GM19099 (cell line): ENCODE data around the gene ARFGEF3.

Experiments
- POLR2A ChIP-seq: IDR thresholded peaks from 3 replicates; pipeline ENCODE4 v1.6.1; 2011; ENCODE audit warnings: low read depth; ENCODE audit not compliant: insufficient read length; ENCODE audit errors: extremely low read depth

The ARFGEF3 gene

DNA sequence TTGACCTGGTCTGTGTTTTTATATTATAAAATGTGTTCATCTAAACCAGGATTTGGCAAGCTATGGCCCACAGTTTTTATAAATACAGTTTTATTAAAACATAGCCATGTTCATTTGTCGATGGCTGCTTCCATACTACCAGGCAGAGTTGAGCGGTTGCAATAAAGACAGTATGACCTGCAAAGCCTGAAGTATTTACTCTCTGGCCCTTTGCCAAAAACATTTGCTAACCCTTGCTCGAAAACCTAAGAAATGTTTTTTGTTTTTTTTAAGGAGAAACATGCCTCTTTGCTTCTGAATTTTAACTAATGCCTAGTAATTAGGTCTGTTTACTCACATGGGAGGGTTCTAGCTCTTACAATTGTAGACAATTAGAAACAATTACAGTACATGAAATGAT is 148.6 kb downstream of the ARFGEF3 start:
- TF ChIP-seq POLR2A, result no peak

DNA sequence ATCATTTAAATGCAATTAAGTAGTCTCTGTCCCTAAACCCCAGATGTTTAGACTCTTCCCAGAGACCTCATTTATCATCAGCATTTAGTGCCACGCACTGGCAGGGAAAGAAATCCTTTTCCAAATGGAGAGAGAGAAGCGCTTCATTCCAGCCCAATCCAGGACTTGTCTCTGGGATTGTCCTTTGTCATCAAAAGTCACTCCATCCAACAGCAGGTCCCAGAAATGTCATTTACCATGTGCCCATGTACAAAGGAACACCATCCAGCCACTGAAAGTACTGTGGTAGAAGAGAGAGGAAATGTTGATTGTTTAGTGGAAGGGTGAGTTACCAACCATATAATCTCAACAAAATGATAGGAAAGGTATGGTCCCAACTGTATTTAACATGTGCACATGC is 149.1 kb downstream of the ARFGEF3 start:
- TF ChIP-seq POLR2A, result no peak

DNA sequence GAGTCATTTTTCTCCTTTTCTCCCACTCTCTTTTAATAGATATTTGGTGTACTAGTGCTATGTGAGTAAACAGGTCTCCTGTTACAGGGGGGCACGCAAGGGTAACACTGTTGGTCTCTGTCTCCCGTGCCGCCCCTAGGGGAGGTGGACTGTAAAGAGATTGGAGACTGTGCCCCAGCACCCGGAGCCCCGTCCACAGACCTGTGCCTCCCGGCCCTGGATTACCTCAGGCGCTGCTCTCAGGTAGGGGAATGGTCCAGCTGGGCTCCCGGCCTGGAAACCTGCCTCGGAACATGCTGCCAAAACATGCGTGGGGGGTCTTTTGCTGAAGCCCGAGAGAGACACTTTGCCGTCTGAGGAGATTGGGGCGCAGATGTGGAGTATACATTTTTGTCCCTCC is 149.5 kb downstream of the ARFGEF3 start:
- no peak for TF ChIP-seq POLR2A

DNA sequence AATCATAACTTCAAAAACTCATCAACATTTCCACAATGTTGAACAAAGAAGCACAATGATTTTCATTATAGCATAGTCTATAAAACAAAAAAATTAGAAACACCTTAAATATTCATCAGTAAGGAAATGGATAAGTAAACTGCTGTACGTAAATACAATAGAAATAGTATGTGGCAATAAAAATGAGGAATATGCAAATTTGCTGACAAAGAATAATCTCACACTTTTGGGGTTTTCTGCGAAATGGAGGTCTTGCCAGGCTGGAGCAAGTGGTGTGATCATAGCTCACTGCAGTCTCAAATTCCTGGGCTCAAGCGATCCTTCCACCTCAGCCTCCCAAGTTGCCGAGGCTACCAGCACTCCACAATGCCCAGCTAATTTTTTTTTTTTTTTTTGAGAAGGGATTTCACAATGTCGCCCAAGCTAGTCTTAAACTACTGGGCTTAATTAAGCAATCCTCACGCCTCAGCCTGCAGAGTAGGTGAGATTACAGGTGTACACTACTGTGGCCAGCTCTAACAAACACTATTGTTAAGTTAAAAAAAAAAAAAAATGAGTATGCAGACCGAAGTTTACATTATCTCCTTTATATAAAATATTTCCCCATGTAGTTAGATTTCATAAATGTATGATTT is 157.1 kb downstream of the ARFGEF3 start:
- no peak for TF ChIP-seq POLR2A

DNA sequence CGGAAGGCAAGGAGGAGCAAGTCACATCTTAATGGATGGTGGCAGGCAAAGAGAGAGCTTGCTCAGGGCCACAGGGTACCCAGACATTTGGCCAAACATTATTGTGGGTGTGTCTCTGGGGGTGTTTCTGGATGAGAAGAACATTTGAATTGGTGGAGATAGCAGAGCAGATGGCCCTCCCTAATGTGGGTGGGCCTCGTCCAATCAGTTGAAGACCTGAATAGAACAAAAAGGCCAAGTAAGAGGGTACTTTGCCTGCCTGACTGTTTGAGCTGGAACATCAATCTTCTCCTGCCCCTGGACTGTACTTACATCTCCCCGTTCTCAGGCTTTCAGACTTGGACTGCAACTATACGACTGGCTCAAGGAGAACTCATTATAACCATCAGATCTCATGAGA is 160.2 kb downstream of the ARFGEF3 start:
- TF ChIP-seq POLR2A, result no peak

DNA sequence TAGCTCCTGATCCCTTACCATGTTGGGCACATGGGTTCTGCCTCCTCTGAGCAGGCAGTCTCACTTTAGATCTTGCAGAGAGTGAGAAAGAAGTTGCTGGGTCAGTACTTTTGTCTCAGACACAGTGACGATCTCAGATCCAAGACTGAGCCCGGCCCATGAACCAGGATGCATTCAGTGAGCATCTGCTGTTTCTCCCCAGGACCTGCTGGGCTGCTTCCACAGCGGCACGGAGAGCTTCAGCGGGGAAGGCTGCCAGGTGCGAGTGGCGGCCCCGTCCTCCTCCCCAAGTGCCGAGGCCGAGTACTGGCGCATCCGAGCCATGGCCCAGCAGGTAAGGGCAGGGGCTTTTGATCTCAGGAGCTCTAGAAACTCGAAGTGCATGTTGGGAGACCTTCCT is 162.1 kb downstream of the ARFGEF3 start:
- TF ChIP-seq POLR2A, result no peak

DNA sequence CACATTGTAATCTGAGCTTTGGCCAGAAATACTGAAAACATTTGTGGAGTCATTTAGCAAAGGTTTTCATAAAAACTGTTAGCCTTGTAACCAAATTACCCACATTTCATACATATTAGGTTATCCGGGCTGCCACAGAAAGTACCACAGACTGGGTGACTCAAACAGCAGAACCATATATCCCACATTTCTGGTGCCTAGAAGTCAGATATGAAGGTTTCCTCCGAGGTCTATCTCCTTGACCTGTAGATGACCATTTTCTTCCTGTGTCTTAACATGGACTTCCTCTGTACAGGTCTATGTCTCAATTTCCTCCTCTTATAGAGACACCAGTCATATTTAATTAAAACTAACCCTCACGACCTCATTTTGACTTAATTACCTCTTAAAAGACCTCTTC is 166.5 kb downstream of the ARFGEF3 start:
- no peak for TF ChIP-seq POLR2A

DNA sequence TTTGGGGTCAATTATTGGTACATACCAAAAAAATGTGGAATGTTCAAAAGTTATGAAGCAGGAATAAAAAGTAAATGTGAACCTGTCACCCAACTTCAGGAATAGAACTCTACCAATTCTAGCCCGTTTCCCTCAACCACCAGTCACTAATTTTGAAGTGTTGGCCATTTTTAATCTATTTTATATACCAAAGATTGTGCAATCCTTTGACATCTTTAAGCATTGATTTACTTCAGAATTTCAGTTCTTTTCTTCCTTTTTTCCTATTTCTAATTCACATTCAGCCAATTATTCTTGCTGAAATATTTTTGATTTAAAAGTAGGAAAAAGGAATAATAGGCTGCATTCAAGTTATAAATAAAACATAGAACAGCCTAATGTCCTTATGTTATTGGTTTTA is 169.0 kb downstream of the ARFGEF3 start:
- no peak for TF ChIP-seq POLR2A

DNA sequence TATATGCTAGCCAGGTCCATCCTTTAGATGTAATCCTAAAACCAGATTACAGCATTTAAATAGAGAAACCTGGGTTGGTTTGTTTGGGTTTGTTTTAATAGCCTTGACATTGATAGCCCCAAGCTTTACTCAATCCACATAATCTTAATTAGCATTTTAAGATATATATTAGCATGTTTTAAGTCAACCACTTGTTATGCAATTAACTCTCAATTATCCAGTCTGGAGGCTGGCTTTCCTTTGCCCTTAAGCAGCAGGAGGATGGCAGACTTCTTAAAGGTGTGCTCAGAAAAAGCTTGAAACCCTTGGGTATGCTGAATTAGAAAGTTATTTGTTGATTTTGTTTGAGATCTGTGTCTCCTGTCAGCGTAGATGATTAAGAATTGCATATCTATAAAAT is 169.7 kb downstream of the ARFGEF3 start:
- no peak for TF ChIP-seq POLR2A

DNA sequence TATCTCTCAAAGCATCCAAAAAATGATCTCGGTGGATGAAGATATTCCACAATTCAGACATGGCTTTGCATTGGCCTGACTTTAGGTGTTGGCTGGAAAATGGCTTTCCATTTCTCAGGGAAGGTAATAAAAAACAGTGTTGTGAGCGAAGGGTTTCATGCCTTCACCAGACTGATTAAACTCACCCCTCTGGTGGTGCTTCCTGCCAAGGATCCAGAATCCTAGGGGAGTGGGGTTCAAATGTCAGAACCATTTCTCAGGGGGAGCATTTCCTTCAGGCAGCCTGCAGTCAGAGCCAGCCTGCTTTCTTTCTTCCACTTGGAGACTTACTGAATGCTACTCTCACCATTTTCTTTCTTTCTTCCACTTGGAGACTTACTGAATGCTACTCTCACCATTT is 170.2 kb downstream of the ARFGEF3 start:
- TF ChIP-seq POLR2A, result no peak

DNA sequence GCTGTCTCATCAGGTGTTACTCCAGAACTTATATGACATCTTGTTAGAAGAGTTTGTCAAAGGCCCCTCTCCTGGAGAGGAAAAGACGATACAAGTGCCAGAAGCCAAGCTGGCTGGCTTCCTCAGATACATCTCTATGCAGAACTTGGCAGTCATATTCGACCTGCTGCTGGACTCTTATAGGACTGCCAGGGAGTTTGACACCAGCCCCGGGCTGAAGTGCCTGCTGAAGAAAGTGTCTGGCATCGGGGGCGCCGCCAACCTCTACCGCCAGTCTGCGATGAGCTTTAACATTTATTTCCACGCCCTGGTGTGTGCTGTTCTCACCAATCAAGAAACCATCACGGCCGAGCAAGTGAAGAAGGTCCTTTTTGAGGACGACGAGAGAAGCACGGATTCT is 172.3 kb downstream of the ARFGEF3 start:
- TF ChIP-seq POLR2A, result no peak

DNA sequence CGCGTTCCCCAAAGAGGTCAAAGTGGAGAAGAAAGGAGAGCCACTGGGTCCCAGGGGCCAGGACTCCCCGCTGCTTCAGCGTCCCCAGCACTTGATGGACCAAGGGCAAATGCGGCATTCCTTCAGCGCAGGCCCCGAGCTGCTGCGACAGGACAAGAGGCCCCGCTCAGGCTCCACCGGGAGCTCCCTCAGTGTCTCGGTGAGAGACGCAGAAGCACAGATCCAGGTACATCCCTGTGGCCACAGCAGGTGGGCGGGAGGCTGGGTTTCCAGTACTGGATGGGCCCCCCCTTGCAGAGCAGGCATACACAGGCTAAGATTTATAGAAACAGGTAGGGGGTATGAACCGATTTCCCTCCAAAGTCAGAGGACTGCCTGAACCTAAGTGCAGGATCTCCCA is 173.2 kb downstream of the ARFGEF3 start:
- TF ChIP-seq POLR2A, result no peak

DNA sequence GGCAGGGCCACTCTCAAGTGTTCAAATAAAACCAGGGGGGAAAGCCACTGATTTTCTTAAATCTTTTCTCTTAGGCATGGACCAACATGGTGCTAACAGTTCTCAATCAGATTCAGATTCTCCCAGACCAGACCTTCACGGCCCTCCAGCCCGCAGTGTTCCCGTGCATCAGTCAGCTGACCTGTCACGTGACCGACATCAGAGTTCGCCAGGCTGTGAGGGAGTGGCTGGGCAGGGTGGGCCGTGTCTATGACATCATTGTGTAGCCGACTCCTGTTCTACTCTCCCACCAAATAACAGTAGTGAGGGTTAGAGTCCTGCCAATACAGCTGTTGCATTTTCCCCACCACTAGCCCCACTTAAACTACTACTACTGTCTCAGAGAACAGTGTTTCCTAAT is 174.5 kb downstream of the ARFGEF3 start:
- no peak for TF ChIP-seq POLR2A

DNA sequence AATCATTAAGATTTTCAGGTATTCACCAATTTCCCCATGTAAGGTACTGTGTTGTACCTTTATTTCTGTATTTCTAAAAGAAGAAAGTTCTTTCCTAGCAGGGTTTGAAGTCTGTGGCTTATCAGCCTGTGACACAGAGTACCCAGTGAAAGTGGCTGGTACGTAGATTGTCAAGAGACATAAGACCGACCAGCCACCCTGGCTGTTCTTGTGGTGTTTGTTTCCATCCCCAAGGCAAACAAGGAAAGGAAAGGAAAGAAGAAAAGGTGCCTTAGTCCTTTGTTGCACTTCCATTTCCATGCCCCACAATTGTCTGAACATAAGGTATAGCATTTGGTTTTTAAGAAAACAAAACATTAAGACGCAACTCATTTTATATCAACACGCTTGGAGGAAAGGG is 175.3 kb downstream of the ARFGEF3 start:
- TF ChIP-seq POLR2A, result no peak

DNA sequence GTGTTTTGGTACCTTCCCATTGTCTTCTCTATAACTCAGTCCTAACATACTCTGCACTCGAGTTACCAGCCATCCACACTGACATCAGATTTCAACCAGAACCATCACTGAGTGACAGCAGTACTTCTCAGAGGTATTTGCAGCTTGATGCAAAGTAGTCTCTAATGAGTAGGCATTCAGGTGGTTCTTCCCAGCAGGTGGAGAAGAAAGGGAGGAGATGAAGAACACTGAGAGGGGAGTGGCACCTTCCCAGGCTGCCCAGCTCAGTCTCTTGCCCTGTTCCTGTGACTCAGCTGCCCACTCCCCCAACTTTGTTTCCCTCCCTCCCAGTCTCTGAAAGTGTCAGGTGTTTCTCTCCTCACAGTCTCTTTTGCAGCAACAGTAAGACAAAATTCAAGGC is 177.3 kb downstream of the ARFGEF3 start:
- TF ChIP-seq POLR2A, result no peak

DNA sequence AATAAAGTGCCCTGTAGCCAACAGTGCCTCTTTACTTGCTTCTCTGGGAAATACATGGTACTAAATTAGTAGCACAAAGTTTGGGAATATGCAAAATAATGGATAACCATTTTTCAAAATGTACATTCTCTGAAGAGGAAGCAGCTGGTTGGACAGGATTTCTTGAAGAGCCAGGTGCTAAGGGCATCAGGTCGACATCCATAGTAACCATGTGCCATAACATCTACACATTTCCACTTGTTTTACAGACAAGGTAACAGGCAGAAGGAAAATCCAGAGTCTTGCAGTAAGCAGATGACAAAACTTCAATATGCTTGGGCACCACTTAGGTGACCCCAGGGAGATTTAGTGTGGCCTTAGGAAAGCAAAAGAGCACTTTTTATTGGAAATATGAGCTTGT is 179.4 kb downstream of the ARFGEF3 start:
- TF ChIP-seq POLR2A, result no peak

DNA sequence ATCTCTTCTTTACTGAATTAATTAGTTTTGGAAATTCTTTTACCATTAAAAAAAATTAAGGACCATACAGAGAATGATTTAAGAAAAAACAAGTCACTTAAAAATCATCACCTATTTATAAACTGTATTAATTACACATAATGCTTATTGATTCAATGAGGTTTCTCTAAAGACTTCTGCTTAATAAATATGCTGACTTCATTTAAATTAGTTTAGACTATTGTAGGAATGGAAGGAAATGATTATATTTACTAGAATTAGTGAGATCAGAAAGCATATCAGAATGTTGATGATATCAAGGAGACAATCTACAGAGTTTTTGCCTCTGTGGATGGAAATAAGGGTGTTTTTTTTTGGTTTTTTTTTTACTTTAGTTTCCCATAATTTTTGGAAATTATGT is 181.4 kb downstream of the ARFGEF3 start:
- TF ChIP-seq POLR2A, result no peak

DNA sequence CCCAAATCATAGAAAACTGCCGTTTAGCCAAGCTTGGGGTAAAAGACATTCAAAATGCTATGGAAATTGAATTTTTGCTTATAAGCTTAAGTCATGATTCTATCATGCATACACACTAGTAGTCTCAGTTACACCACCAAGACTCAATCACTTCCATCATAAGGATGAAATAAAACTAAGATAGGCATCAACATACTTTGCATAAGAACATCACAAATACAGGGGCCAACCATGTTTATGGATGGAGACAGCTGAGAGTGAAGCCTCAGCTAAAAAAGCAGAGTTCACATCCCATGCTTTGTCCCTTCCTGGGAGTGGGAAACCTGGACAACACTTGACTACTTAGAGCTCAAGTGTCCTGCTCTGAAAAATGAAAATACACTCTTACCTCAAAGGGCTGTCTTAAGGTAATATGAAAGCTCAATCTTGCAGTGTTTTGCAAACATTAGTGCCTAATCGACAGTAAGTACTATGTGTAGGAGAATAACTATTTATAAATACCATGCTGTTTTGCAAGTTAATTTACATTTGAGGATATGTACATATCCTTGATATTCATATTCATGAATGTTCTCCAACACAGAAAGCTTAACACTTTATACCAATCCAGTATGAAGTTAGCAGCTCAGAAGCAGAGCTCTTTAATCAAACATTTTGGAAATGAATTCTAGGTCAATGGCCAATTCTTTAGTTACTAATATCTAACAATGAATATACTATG is 184.0 kb downstream of the ARFGEF3 start:
- no peak for TF ChIP-seq POLR2A
